Measurements from ENCODE around the gene NBEA. TPM values are rescaled to one million over a fixed set of nuclear protein-coding genes. Genes with fewer than 3 reads are reported as not detected.

The NBEA gene
- total and polyA plus RNA-seq, 12 donors, result 3.1 to 19.7 (median 14.2) TPM

GRCh38 chr13:35600137-35600536, 658.1 kb downstream of the NBEA start:
- Histone ChIP-seq H3K36me3 (replicated peaks in 1 of 2) (no peaks in the 10 kb centered on the region), H3K4me3 (no peak overlapping the region), H3K27me3 (no peaks in the 10 kb centered on the region), H3K4me1 (replicated peaks in 1 of 2) (no peaks in the 10 kb centered on the region), H3K9me3 (replicated peaks in 1 of 3) (no peaks in the 10 kb centered on the region), H3K27ac (no peak overlapping the region)
- WGBS, 4 donors, result 88 to 95% (median 89%) methylated on average over 3 of the region's 3 CpGs
- intact Hi-C loops (cut with DNase I), result no loop called here
- DNase-seq, result no peak
- TF ChIP-seq POLR2A (IDR thresholded peaks at IDR 0.05) (no peak), CTCF (IDR thresholded peaks at IDR 0.05) (no peak)

DNA sequence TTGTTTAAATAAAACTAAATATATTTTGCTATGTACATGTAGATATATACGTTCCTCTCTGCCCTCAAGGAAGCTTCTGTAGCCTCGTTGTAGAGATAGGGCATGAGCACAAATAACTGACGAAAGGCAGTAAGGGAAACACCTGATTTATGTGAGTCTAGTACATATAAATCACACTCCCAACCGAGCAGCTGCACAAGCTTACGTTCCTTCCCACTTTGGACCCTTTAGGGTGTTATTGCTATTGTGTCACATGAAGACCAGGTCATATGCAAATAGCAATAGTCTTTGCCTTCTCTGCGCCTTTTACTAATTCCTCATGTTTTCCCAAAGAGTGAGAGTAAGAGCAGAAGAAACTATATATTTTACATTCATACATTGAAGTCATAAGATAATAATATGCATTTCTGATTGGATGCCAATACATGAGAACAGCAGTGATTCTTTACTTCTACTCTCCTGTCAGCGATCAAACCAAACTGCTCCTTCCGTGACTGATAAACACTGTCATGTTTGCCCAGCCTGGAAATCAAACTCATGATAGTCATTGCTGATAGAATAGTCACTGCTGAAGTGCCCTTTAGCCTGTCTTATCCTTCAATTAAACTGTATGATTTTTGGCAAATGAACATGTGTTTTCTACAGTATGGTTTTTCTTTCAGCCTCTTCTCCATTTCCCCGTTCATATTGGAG, 661.7 kb downstream of the NBEA start:
- TF ChIP-seq CTCF (IDR thresholded peaks at IDR 0.05) (no peak), POLR2A (IDR thresholded peaks at IDR 0.05) (no peak)
- Histone ChIP-seq H3K36me3 (replicated peaks in 1 of 2) (no peaks in the 10 kb centered on the region), H3K27ac (no peak overlapping the region), H3K9me3 (replicated peaks in 1 of 3) (no peaks in the 10 kb centered on the region), H3K4me1 (replicated peaks in 1 of 2) (no peaks in the 10 kb centered on the region), H3K27me3 (no peaks in the 10 kb centered on the region), H3K4me3 (no peak overlapping the region)
- DNase-seq, result no peak
- WGBS, 4 donors, result 86 to 91% (median 88%) methylated on average over 9 of the region's 9 CpGs
- intact Hi-C loops (cut with DNase I), result no loop called here

- H3K4me3 ChIP-seq, result no peak overlapping the region
- DNase-seq, result no peak
- H3K27ac ChIP-seq, result no peak overlapping the region
- intact Hi-C loops (cut with DNase I), result no loop called here
- no peaks in the 10 kb centered on the region for H3K36me3 ChIP-seq (replicated peaks in 1 of 2)
- H3K9me3 ChIP-seq (replicated peaks in 1 of 3), result no peaks in the 10 kb centered on the region
- no peaks in the 10 kb centered on the region for H3K4me1 ChIP-seq (replicated peaks in 1 of 2)
- H3K27me3 ChIP-seq, result no peaks in the 10 kb centered on the region
- WGBS, 4 donors, result 94 to 100% (median 97%) methylated on average over 2 of the region's 2 CpGs
- no peak for TF ChIP-seq CTCF (IDR thresholded peaks at IDR 0.05)
Measured at GRCh38 chr13:35614666-35615065, 672.6 kb downstream of the NBEA start.

GRCh38 chr13:35617420-35617819, 675.4 kb downstream of the NBEA start:
- H3K27ac ChIP-seq, result no peak overlapping the region
- TF ChIP-seq CTCF (IDR thresholded peaks at IDR 0.05), result no peak
- TF ChIP-seq POLR2A (IDR thresholded peaks at IDR 0.05), result no peak
- no peaks in the 10 kb centered on the region for H3K36me3 ChIP-seq (replicated peaks in 1 of 2)
- H3K4me1 ChIP-seq (replicated peaks in 1 of 2), result no peaks in the 10 kb centered on the region
- DNase-seq, result no peak
- H3K4me3 ChIP-seq, result no peak overlapping the region
- no peaks in the 10 kb centered on the region for H3K27me3 ChIP-seq
- no peaks in the 10 kb centered on the region for H3K9me3 ChIP-seq (replicated peaks in 1 of 3)
- 80 to 97% (median 91%) methylated on average over 6 of the region's 6 CpGs for WGBS, 4 donors
- intact Hi-C loops (cut with DNase I), result no loop called here
